Measurements from ENCODE around the gene CYP4F3.

The CYP4F3 gene

GRCh38 chr19:15633082-15633835 lies 7.4 kb upstream of the CYP4F3 start:
- in situ Hi-C loops (cut with HindIII; ENCODE audit: low sequenced_read_pairs) = no loop called here
- no peak for TF ChIP-seq CTCF (IDR thresholded peaks at IDR 0.05; ENCODE audit: low read depth, low read length)
- no peak for DNase-seq (ENCODE audit: low read depth, low spot score)
- no peak overlapping the region for H3K4me3 ChIP-seq (ENCODE audit: low read depth, low read length)

- TF ChIP-seq CTCF (IDR thresholded peaks at IDR 0.05; ENCODE audit: low read depth, low read length) = no peak
- DNase-seq (ENCODE audit: low read depth, low spot score) = no peak
- no peak overlapping the region for H3K4me3 ChIP-seq (ENCODE audit: low read depth, low read length)
- in situ Hi-C loops (cut with HindIII; ENCODE audit: low sequenced_read_pairs) = no loop called here
Observed at GRCh38 chr19:15634105-15634504, 6.6 kb upstream of the CYP4F3 start.

- in situ Hi-C loops (cut with HindIII; ENCODE audit: low sequenced_read_pairs) = no loop called here
- no peak for DNase-seq (ENCODE audit: low read depth, low spot score)
- no peak for TF ChIP-seq CTCF (IDR thresholded peaks at IDR 0.05; ENCODE audit: low read depth, low read length)
- H3K4me3 ChIP-seq (ENCODE audit: low read depth, low read length) = no peak overlapping the region
Observed at GRCh38 chr19:15635016-15635805, 5.5 kb upstream of the CYP4F3 start.

- no peak overlapping the region for H3K4me3 ChIP-seq (ENCODE audit: low read depth, low read length)
- TF ChIP-seq CTCF (IDR thresholded peaks at IDR 0.05; ENCODE audit: low read depth, low read length) = no peak
- no peak for DNase-seq (ENCODE audit: low read depth, low spot score)
- in situ Hi-C loops (cut with HindIII; ENCODE audit: low sequenced_read_pairs) = no loop called here
Observed at GRCh38 chr19:15636026-15636425, 4.7 kb upstream of the CYP4F3 start.

GRCh38 chr19:15639596-15639995 lies 1.1 kb upstream of the CYP4F3 start:
- no peak for DNase-seq (ENCODE audit: low read depth, low spot score)
- TF ChIP-seq CTCF (IDR thresholded peaks at IDR 0.05; ENCODE audit: low read depth, low read length) = no peak
- H3K4me3 ChIP-seq (ENCODE audit: low read depth, low read length) = no peak overlapping the region
- in situ Hi-C loops (cut with HindIII; ENCODE audit: low sequenced_read_pairs) = no loop called here

GRCh38 chr19:15640904-15641597 lies 354 bp downstream of the CYP4F3 start:
- no peak for DNase-seq (ENCODE audit: low read depth, low spot score)
- H3K4me3 ChIP-seq (ENCODE audit: low read depth, low read length) = no peak overlapping the region
- no peak for TF ChIP-seq CTCF (IDR thresholded peaks at IDR 0.05; ENCODE audit: low read depth, low read length)
- in situ Hi-C loops (cut with HindIII; ENCODE audit: low sequenced_read_pairs) = no loop called here
